ENCODE results near the gene CRYGB. TPM values are rescaled to one million over a fixed set of nuclear protein-coding genes. Genes with fewer than 3 reads are reported as not detected.
"Not testable (repeated sequence)": the region's sequence is repeated elsewhere in the genome, so short reads cannot be mapped to it uniquely, and the experiment has no call there.

Gene CRYGB
- total RNA-seq, 1 donor from 2014 or later: not detected

GRCh38 chr2:208118918-208119317 is 27.0 kb downstream of the CRYGB start:
- no peak overlapping the region for H3K4me3 Mint-ChIP-seq (ENCODE audit: unreplicated experiment)
- no peak overlapping the region for H3K27ac Mint-ChIP-seq (ENCODE audit: unreplicated experiment)
- DNase-seq (ENCODE audit: low spot score): no peak
- peaks cover 6% of the 10 kb centered on the region for H3K4me1 Mint-ChIP-seq (ENCODE audit: unreplicated experiment)
- no peaks in the 10 kb centered on the region for H3K36me3 Mint-ChIP-seq (ENCODE audit: low read depth, unreplicated experiment)
- TF ChIP-seq, protein P1, sequence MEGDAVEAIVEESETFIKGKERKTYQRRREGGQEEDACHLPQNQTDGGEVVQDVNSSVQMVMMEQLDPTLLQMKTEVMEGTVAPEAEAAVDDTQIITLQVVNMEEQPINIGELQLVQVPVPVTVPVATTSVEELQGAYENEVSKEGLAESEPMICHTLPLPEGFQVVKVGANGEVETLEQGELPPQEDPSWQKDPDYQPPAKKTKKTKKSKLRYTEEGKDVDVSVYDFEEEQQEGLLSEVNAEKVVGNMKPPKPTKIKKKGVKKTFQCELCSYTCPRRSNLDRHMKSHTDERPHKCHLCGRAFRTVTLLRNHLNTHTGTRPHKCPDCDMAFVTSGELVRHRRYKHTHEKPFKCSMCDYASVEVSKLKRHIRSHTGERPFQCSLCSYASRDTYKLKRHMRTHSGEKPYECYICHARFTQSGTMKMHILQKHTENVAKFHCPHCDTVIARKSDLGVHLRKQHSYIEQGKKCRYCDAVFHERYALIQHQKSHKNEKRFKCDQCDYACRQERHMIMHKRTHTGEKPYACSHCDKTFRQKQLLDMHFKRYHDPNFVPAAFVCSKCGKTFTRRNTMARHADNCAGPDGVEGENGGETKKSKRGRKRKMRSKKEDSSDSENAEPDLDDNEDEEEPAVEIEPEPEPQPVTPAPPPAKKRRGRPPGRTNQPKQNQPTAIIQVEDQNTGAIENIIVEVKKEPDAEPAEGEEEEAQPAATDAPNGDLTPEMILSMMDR (IDR thresholded peaks at IDR 0.05; ENCODE audit: unreplicated experiment): no peak
- H3K9me3 Mint-ChIP-seq (ENCODE audit: unreplicated experiment): no peaks in the 10 kb centered on the region
- H3K27me3 Mint-ChIP-seq (ENCODE audit: unreplicated experiment): peaks cover 4% of the 10 kb centered on the region

GRCh38 chr2:208117390-208117789 is 28.6 kb downstream of the CRYGB start:
- not testable (repeated sequence) for DNase-seq (ENCODE audit: low spot score); H3K36me3 Mint-ChIP-seq (ENCODE audit: low read depth, unreplicated experiment); H3K4me1 Mint-ChIP-seq (ENCODE audit: unreplicated experiment); H3K27me3 Mint-ChIP-seq (ENCODE audit: unreplicated experiment); H3K4me3 Mint-ChIP-seq (ENCODE audit: unreplicated experiment); H3K9me3 Mint-ChIP-seq (ENCODE audit: unreplicated experiment); H3K27ac Mint-ChIP-seq (ENCODE audit: unreplicated experiment)

DNA sequence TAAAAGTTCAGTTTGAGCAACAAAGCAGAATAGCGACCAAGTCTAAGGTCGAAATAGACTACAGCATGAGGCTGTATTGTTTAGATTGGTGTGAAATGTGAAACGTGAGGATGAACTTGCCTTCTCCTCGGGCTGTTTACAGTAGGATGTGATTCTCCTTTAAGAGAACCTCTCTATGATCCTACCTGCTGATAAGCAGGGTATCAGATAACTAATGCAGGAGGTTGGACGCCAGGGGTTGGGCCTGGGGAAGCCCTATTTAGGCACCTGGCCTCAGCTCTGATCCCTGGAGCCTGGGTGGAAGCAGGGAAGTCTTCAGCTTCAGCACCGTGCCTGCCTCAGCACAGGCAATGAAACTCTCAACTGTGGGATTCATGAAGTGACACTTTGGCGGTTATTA is 33.0 kb downstream of the CRYGB start:
- Mint-ChIP-seq H3K4me3 (ENCODE audit: unreplicated experiment) (peak overlapping the region; percentile 81), H3K9me3 (ENCODE audit: unreplicated experiment) (no peaks in the 10 kb centered on the region), H3K27me3 (ENCODE audit: unreplicated experiment) (no peaks in the 10 kb centered on the region), H3K36me3 (ENCODE audit: low read depth, unreplicated experiment) (no peaks in the 10 kb centered on the region), H3K4me1 (ENCODE audit: unreplicated experiment) (peaks cover 6% of the 10 kb centered on the region), H3K27ac (ENCODE audit: unreplicated experiment) (no peak overlapping the region)
- no peak for DNase-seq (ENCODE audit: low spot score)
- TF ChIP-seq, protein P1 (IDR thresholded peaks at IDR 0.05; ENCODE audit: unreplicated experiment): no peak

- not testable (repeated sequence) for H3K36me3 Mint-ChIP-seq (ENCODE audit: low read depth, unreplicated experiment); DNase-seq (ENCODE audit: low spot score)
Measured at GRCh38 chr2:208112273-208112745, 33.6 kb downstream of the CRYGB start.

GRCh38 chr2:208103616-208104015 is 42.3 kb downstream of the CRYGB start:
- no peak for DNase-seq (ENCODE audit: low spot score)
- Mint-ChIP-seq H3K4me3 (ENCODE audit: unreplicated experiment) (no peak overlapping the region), H3K27me3 (ENCODE audit: unreplicated experiment) (peaks cover 4% of the 10 kb centered on the region), H3K4me1 (ENCODE audit: unreplicated experiment) (no peaks in the 10 kb centered on the region), H3K9me3 (ENCODE audit: unreplicated experiment) (no peaks in the 10 kb centered on the region), H3K27ac (ENCODE audit: unreplicated experiment) (no peak overlapping the region), H3K36me3 (ENCODE audit: low read depth, unreplicated experiment) (peaks cover 4% of the 10 kb centered on the region)
- TF ChIP-seq, protein P1 (IDR thresholded peaks at IDR 0.05; ENCODE audit: unreplicated experiment): no peak

More at GRCh38 chr2:208112273-208112745, 33.6 kb downstream of the CRYGB start:
- not testable (repeated sequence) for H3K4me1 Mint-ChIP-seq (ENCODE audit: unreplicated experiment); H3K27me3 Mint-ChIP-seq (ENCODE audit: unreplicated experiment); H3K27ac Mint-ChIP-seq (ENCODE audit: unreplicated experiment); H3K9me3 Mint-ChIP-seq (ENCODE audit: unreplicated experiment)
- H3K4me3 Mint-ChIP-seq (ENCODE audit: unreplicated experiment): peak overlapping the region; percentile 81

DNA sequence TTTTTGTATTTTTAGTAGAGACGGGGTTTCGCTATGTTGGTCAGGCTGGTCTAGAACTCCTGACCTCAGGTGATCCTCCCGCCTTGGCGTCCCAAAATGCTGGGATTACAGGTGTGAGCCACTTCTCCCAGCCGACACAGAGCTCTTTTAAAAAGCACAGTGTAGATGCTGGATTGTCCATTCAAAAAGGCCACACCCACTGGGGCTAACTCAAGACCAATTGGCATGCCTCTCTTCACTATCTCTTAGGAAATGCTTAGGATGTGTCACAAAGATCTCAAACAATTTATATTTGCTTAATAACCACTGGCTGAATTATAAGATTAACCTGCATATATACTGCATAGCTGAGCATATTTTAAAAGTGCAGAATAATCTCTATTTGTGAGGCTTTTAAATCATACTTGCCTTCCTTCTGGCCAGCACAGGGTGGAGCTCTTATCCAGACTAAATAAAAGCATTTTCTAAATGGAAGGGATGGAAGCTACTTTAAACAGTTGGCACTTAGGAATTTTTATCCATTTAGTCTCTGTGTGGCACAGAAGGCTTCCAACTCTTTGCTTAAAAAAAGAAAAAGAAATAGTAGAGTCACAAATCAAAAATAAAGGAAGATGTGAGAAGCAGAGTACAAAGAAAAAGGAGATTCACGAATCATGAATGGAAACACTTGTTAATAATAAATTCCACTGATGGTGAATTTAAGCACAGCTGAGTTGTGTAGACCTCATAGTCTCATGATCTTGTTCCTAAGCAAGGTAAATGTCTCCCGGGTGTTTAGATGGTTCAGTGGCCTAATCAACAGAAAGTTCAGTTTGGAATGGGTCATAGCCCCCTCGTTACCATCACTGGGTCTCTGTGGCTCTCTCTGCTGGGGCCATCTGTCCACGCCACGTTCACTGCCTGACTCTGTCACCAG is 44.0 kb downstream of the CRYGB start:
- H3K27ac Mint-ChIP-seq (ENCODE audit: unreplicated experiment): no peak overlapping the region
- TF ChIP-seq, protein P1 (IDR thresholded peaks at IDR 0.05; ENCODE audit: unreplicated experiment): no peak

More for the DNA sequence above, 44.0 kb downstream of the CRYGB start:
- Mint-ChIP-seq H3K36me3 (ENCODE audit: low read depth, unreplicated experiment) (peaks cover 4% of the 10 kb centered on the region), H3K4me1 (ENCODE audit: unreplicated experiment) (no peaks in the 10 kb centered on the region), H3K4me3 (ENCODE audit: unreplicated experiment) (no peak overlapping the region), H3K9me3 (ENCODE audit: unreplicated experiment) (no peaks in the 10 kb centered on the region), H3K27me3 (ENCODE audit: unreplicated experiment) (peaks cover 4% of the 10 kb centered on the region)
- DNase-seq (ENCODE audit: low spot score): no peak
